GM19240 (cell line): ENCODE measurements around the gene C1orf198.
"Not testable (repeated sequence)": the region's sequence is repeated elsewhere in the genome, so short reads cannot be mapped to it uniquely, and the experiment has no call there.

Source experiments
- DNase-seq: peaks from one replicate; pipeline ENCODE4 v3.0.0; 2011; ENCODE audit warnings: low spot score; ENCODE audit not compliant: insufficient read length

C1orf198 gene

DNA sequence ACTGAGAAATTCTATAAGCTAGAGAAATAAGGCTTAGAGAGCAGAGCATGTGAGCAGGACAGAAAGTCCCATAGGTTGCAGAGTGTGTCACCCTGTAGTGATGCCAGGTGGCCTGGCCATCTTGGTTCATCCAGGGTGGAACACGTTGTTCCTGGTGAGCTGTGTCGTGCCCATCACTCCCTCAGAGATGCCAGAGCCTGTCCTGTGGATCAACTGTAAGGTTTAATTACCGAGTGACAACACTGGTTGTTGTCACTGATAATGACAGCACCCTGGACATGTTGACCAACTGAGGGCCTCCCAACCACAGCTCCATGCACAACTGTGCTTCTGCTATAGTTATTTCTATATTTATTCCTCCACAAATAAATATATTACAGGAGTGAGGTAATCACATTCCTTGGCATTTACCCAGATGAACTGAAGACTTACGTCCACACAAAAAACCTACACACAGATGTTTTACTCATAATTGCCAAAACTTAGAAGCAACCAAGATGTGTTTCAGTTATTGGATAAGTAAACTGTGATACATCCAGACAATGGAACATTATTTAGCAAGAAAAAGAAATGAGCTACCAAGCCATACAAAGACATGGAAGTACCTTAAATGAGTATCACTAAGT, 6.2 kb downstream of the C1orf198 start:
- DNase-seq = no peak

- DNase-seq = no peak
Observed at GRCh38 chr1:230861489-230861888, 6.8 kb downstream of the C1orf198 start.

GRCh38 chr1:230860617-230861384, 7.5 kb downstream of the C1orf198 start:
- DNase-seq = no peak

DNA sequence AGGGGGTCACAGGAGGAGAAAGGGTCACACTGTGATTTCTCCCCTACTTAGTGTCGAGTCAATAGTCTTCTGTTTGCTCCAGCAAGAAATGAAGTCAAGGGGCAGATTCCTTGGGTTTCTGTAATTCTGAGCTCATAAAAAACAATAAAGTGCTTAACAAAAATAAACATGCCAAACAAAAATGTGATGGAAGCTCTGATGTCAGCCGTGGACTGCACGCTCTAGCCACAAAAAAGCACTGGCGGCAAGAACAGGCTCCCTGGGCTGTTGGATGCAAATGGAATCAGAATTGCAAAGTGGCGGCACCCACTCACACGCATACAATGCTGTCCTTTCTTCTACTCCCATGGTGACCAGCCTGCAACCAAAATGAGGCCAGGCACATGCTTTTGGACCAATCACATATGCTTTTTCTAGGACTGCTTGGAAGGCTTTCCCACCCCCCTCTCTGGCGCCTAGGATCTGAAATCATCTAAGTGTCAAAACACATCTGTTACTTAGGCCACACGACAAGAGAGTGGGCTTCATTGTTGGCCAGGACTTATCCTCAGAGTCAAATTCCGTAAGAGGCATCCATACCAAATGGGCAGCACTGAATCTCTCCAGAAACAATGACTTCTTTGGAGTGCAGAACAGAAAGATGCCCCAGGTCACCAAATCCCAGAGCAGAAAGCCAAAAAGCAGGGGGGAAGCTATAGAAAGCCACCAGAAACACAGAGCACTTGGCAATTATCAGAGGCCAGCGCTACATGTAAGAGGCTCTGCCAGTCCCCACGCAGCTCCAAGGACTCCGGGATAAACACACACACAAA, 9.2 kb downstream of the C1orf198 start:
- no peak for DNase-seq

DNA sequence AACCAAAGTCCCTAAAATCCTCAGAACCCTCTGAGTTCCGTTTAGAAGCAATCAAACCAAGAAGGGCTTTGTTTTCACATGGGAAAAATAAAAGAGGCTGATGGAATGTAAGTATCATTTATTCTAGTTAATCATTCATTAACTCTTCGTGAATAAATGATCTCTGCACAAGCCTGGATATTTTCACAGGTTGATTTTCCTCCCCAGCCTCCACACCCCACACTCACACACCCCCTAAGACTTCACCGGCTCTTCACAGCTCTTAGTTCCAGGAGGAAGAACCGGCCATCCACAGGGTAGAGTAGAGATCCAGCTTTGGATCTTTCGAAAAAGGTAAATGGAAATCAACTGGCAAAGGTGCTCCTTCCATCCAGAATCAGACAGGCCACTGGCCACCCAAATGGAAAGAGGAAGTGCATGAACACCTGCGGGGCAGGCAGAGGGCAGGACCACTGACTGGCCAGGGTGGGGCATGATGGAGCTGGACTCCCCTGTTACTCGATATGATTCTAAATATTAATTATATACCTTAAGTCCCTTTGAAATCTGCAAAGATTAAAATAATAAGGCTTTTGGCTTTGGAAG, 10.0 kb downstream of the C1orf198 start:
- DNase-seq = no peak

- DNase-seq = no peak
Observed at GRCh38 chr1:230857822-230858221, 10.5 kb downstream of the C1orf198 start.

DNA sequence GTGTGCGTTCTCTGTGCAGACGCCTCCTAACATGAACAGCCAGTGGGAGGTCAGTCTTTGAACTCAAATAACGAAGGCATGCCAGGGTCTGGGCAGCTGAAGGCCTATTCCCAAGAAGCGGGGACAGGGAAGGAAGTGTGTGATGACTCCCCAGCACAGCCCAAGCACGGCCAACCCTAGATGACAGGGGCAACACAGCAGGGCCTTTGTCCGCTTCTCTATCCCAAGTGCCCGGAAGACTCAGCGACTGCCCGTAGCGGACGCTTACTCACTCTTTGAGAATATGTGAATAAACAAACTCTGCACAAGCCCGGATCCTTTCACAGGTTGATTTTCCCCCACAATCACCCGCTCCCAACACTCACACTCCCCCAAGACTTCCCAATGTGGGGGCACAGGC, 11.2 kb downstream of the C1orf198 start:
- DNase-seq = no peak

DNA sequence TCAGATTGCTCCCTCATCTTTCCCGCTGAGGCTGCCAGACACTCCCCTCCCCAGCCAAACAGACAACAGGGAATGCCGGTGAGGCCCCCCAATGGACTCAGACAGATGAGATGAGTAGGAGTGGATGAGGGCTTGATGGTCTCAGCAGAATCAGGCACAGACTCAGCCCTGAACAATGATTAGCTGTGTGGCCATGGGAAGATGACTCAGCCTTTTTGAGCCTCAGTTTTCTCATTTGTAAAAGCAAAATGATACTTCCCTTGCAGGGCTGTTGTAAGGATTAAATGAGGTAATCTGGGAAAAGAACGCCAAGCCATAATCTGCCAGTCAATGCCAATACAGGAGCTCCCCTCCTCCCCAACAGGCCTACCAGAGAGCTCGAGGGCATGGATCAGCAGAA, 12.4 kb downstream of the C1orf198 start:
- no peak for DNase-seq

DNA sequence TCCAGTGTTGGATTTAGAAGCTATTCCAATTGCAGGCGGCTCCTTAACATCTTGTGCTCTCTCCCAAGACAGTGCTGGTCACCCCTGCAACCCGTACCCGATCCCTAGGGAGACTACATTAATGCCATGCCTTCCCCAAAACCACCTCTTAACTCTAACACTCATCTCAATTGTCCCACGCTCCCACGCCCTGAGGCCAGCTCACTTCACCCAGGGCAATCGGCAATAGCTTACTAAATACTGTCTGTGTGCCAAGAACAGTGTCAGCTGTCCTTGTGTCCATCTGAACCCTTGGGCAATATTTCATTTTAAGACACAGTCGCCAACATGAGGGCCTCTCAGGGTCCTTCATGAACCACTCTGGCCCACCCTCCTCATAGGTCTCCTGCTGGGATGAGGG, 13.9 kb downstream of the C1orf198 start:
- DNase-seq = no peak

DNA sequence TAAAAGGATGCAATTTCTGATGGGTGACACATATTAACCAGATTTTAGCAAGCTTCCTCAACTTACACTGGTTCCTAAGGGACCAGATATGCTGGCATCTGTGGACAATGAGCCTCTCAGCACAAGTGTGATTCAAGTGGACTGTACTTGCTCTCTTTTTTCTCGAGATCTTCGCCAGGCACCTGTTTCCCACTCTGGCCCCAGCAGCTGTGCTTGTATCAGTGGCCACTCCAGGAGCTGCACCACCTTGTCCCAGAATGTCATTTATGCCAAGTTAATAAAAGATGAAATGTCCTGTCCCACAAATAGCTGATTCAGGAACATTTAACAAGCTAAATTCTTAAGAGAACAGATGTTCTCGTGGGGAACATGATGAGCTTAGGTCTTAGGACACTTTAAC, 14.6 kb downstream of the C1orf198 start:
- no peak for DNase-seq

DNA sequence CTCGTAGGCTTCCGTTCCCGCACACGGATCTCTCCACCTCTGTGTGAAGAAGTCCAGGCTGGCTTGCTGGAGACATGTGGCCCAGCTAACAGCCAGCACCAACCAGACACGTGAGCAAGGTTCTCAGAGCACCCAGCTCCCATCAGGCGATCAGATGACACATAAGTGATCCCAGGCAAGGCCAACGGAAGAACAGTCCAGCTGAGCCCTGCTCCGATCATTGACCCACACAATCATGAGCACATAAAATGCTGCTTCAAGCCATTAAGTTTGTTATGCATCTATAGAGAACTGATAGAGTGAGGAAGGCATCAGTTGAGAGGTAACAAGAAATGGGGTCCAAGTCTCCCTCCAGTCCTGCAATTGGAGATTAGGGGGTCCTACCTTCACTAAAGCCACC, 15.4 kb downstream of the C1orf198 start:
- no peak for DNase-seq

DNA sequence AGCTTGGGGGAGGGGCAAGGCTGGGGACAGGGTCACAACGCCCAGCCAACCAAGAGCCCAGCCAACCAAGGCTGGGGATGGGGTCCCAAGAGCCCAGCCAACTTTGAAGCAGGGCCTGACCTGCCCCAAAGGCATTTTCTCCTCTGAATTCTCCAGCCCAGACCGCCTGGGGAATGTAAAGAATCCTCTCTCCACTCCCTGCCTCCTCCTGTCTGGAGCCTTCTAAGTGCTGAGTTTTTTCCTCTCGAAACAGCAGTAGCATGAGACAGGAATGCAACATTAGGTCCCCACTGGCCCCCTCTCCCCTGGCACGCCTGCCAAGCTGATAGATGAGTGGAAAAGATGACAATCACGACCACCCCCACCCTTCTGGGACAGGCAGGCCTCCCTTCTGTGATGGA, 17.0 kb downstream of the C1orf198 start:
- no peak for DNase-seq

- DNase-seq = no peak
Observed at GRCh38 chr1:230850547-230850946, 17.8 kb downstream of the C1orf198 start.

DNA sequence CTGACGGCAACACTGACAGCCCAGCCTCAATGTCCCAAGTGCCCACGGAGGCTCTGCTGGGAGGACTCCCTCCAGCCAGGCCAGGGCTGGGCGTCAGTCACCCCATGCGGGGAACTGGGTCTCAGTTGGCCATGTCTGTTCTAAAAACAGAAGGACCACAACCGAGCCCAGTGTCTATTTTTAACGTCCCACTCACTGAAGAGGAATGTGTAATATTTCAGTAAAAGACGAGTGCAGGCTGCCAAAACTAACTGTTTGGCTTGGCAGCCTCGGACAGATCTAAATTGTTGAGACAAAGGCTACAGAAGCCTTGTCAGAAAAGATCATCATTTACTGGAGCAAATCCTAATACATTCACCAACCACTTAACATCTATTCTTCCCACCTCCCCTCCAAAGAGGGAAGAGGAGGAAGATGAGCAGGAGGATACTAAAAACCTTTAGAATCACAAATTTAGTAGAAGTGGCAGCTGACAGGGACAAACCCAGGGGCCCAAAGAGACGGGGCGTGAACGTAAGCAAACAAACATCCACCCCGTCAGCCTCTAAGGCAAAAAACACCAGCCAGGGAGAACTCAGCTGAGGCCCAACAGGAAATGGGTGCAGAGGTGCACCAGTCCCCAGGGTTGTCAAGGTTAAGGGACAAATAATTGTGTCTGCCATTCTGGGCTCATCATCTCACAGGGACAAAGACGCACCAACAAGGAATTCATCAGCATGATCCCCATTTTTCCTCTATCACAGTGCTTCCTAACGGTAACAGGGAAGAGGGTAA, 18.7 kb downstream of the C1orf198 start:
- no peak for DNase-seq

DNA sequence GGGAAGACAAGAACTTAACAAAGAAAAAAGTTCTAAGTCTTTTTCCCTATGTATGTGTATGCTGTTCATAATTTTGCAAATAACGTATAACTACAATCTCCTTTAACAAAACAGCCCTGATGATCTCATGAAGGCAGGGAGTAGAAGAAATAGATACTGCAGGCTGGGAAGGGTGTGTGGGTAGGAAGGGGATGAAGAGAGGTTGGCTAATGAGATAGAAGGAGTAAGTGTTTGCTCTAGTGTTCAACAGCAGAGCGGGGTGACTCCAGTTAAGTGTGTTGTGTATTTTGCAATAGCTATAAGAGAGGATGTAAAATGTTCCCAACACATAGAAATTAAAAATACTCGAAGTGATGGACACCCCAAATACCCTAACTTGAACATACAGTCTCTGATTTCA, 20.1 kb downstream of the C1orf198 start:
- no peak for DNase-seq

GRCh38 chr1:230845184-230845583, 23.1 kb downstream of the C1orf198 start:
- not testable (repeated sequence) for DNase-seq

DNA sequence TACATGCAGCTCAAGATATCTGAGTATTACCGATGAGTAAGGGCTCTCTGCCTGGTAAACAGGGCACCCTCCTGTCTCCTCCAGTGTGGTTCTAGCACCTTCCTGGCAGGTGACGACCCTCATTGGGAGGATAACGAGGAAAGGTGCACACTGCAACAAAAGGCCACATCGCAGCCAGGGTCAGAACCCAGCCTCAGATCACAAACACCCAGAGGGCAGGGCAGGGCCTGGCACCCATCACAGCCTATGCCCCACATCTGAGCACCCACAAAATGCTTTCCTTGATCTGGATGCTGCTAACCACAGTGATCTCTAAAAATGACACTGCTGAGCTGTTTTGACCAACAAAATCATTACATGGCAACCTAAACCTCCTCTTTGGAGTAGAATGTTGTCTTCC, 23.8 kb downstream of the C1orf198 start:
- no peak for DNase-seq

- no peak for DNase-seq
Observed at GRCh38 chr1:230843503-230844309, 24.6 kb downstream of the C1orf198 start.

- DNase-seq = no peak
Observed at GRCh38 chr1:230842801-230843200, 25.5 kb downstream of the C1orf198 start.

- DNase-seq = no peak
Observed at GRCh38 chr1:230839173-230839572, 29.1 kb downstream of the C1orf198 start.
